CD14-positive monocyte (primary cell): Measurements from ENCODE around the gene RSL24D1. TPM values are rescaled to one million over a fixed set of nuclear protein-coding genes. Genes with fewer than 3 reads are reported as not detected.

Experiments
- DNase-seq, 3 donors: peaks; one replicate each; pipeline ENCODE4 v3.0.0-alpha.2; 2011 to 2022
- H2AFZ ChIP-seq: 2 replicates; pipeline ENCODE4 v1.6.0; 2012; ENCODE audit warnings: mild to moderate bottlenecking, low read depth, low read length, inconsistent platforms; ENCODE audit not compliant: insufficient read depth, poor library complexity, severe bottlenecking
- H3K27ac ChIP-seq, 2 donors: 1 replicate in 1 of 2; 2 replicates in 1 of 2; pipeline ENCODE4 v1.5.1; 2012 to 2013; ENCODE audit warnings: low read length in 2 of 2, control low read depth in 1 of 2, inconsistent platforms in 1 of 2, low read depth in 1 of 2, mild to moderate bottlenecking in 1 of 2
- H3K27me3 ChIP-seq, 2 donors: one replicate each; pipeline versions ENCODE4 v1.6.0 to v1.6.1; 2011 to 2013; ENCODE audit warnings: low read length in 2 of 2; ENCODE audit not compliant: control insufficient read depth in 2 of 2, insufficient read depth in 2 of 2
- H3K36me3 ChIP-seq, 2 donors: replicated peaks in 1 of 2; 1 replicate in 1 of 2; 2 replicates in 1 of 2; pipeline versions ENCODE4 v1.5.1 to v1.6.1; 2012 to 2013; ENCODE audit warnings: low read length in 2 of 2, control low read depth in 1 of 2, inconsistent platforms in 1 of 2, mild to moderate bottlenecking in 1 of 2; ENCODE audit not compliant: insufficient read depth in 2 of 2, control insufficient read depth in 1 of 2
- H3K4me1 ChIP-seq, 2 donors: 1 replicate in 1 of 2; 2 replicates in 1 of 2; pipeline versions ENCODE4 v1.5.1 to v1.6.1; 2012 to 2013; ENCODE audit warnings: low read length in 2 of 2, control low read depth in 1 of 2, inconsistent platforms in 1 of 2, mild to moderate bottlenecking in 1 of 2, moderate library complexity in 1 of 2; ENCODE audit not compliant: insufficient read depth in 2 of 2, control insufficient read depth in 1 of 2
- H3K4me2 ChIP-seq: replicated peaks from 2 replicates; pipeline ENCODE3; 2012; ENCODE audit warnings: low read length, moderate library complexity, mild to moderate bottlenecking; ENCODE audit not compliant: poor library complexity, severe bottlenecking; ENCODE audit errors: extremely low read depth
- H3K4me3 ChIP-seq, 3 experiments: fragments of 200-600 bp in 1 of 3; sonication (generic) in 1 of 3; replicated peaks in 1 of 3; 1 replicate in 2 of 3; 2 replicates in 1 of 3; pipeline ENCODE4 v1.5.1; 2011 to 2013; ENCODE audit warnings: low read length in 3 of 3, mild to moderate bottlenecking in 3 of 3, control low read depth in 2 of 3, low read depth in 2 of 3, inconsistent platforms in 1 of 3, moderate library complexity in 1 of 3
- H3K79me2 ChIP-seq: 2 replicates; pipeline ENCODE4 v1.6.0; 2012; ENCODE audit warnings: mild to moderate bottlenecking, control low read depth, inconsistent platforms, low read length, moderate library complexity; ENCODE audit not compliant: insufficient read depth
- H3K9ac ChIP-seq: 2 replicates; pipeline ENCODE4 v1.6.0; 2017; ENCODE audit warnings: low read length, mild to moderate bottlenecking; ENCODE audit not compliant: insufficient read depth, poor library complexity, severe bottlenecking
- H3K9me3 ChIP-seq, 2 donors: replicated peaks in 1 of 2; 1 replicate in 1 of 2; 2 replicates in 1 of 2; pipeline versions ENCODE4 v1.5.1 to v1.6.1; 2012 to 2013; ENCODE audit warnings: low read length in 2 of 2, control low read depth in 1 of 2; ENCODE audit not compliant: control insufficient read depth in 1 of 2, insufficient read depth in 1 of 2
- H4K20me1 ChIP-seq: 2 replicates; pipeline ENCODE4 v1.6.0; 2012; ENCODE audit warnings: mild to moderate bottlenecking, low read length, control low read depth, moderate library complexity; ENCODE audit not compliant: insufficient read depth
- H3K27ac Mint-ChIP-seq, 7 donors: one replicate each; pipeline ENCODE4 v1.8.0; 2020; ENCODE audit warnings: mild to moderate bottlenecking in 7 of 7, mixed read lengths in 7 of 7, moderate library complexity in 6 of 7, inconsistent platforms in 2 of 7
- H3K27me3 Mint-ChIP-seq, 3 donors: one replicate each; pipeline ENCODE4 v1.8.0; 2021 to 2022; ENCODE audit warnings: low read depth in 3 of 3, mild to moderate bottlenecking in 3 of 3, mixed read lengths in 3 of 3, moderate library complexity in 3 of 3, inconsistent platforms in 1 of 3
- H3K36me3 Mint-ChIP-seq, 2 donors: one replicate each; pipeline ENCODE4 v1.8.0; 2020; ENCODE audit warnings: mixed read lengths in 2 of 2, inconsistent platforms in 1 of 2, mild to moderate bottlenecking in 1 of 2
- H3K4me1 Mint-ChIP-seq: one replicate; pipeline ENCODE4 v1.8.0; 2020; ENCODE audit warnings: mild to moderate bottlenecking, mixed read lengths
- H3K4me3 Mint-ChIP-seq, 2 donors: one replicate each; pipeline ENCODE4 v1.8.0; 2020; ENCODE audit warnings: mild to moderate bottlenecking in 2 of 2, mixed read lengths in 2 of 2, moderate library complexity in 1 of 2
- H3K9me3 Mint-ChIP-seq, 7 donors: one replicate each; pipeline ENCODE4 v1.8.0; 2020 to 2022; ENCODE audit warnings: mixed read lengths in 7 of 7, mild to moderate bottlenecking in 6 of 7, moderate library complexity in 6 of 7, inconsistent platforms in 2 of 7
- CTCF ChIP-seq: fragments of 200-600 bp; IDR thresholded peaks from one replicate; pipeline ENCODE4 v1.8.0; 2022; ENCODE audit warnings: antibody characterized with exemption, mild to moderate bottlenecking
- WGBS: methylation state at CpG from one replicate; pipeline ENCODE4 v1.1.5; 2013; ENCODE audit warnings: missing lambda C conversion rate; ENCODE audit not compliant: insufficient coverage; 5-methylcytosine and 5-hydroxymethylcytosine counted together
- intact Hi-C, 2 donors: fragments of 100-400 bp; cut with micrococcal nuclease; formaldehyde crosslinking; loops; one replicate each; pipeline versions ENCODE4 v1.15.0 to v1.15.1; 2023
- polyA plus RNA-seq, 3 donors: library from polyadenylated mRNA; depleted of rRNA in 1 of 3; unstranded in 2 of 3; stranded (reverse) in 1 of 3; fragments of 300-500 nt in 2 of 3; fragments of >200 nt in 1 of 3; fragmentation: Illumina TruSeq in 2 of 3; gene quantifications; 1 replicate in 2 of 3; 2 replicates in 1 of 3; pipeline ENCODE4 v1.2.3, GENCODE V29; 2012 to 2021

RSL24D1 gene
- polyA plus RNA-seq, 3 donors: 28.0 to 84.2 (median 73.0) TPM

DNA sequence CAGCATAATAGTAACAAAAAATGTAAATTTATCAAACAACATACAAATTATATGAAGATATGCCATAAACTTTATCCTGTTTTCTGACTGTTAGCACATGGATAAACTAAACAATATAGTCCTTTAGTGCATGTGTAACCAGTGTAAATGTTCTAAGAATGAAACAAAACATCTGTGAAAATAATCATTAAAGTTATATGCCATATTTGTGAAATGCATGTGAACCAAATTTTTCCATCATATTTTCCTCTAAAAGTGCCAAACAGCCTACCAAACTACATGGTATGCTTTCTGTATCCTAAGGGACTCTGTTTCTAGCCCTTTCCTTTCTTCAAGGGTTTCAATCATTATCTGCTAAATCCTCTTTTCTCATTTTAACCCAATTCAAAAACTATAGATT is 23.9 kb upstream of the RSL24D1 start:
- H4K20me1 ChIP-seq: peaks cover 5% of the 10 kb centered on the region
- H2AFZ ChIP-seq: peak overlapping the region; percentile 62
- Mint-ChIP-seq H3K4me3 (peak overlapping the region; percentile 61 to 87), H3K27me3 (peaks cover 0 to 1% (median 0%) of the 10 kb centered on the region in 3 donors), H3K36me3 (peaks cover 23 to 66% of the 10 kb centered on the region in 2 donors), H3K27ac (peak overlapping the region; percentile 94 to 99 (median 98)), H3K9me3 (no peaks in the 10 kb centered on the region), H3K4me1 (peaks cover 77% of the 10 kb centered on the region)
- peaks cover 79 to 81% of the 10 kb centered on the region in 2 donors for H3K4me1 ChIP-seq
- TF ChIP-seq CTCF: no peak
- H3K36me3 ChIP-seq: peaks cover 23 to 44% of the 10 kb centered on the region in 2 donors
- H3K9ac ChIP-seq: no peak overlapping the region
- intact Hi-C loops: loop anchor here in 1 of 2 donors (10.0 kb wide), 1 partner anchor 184 kb away; the partner anchor contains the start of genes CCPG1 and PIERCE2
- H3K4me2 ChIP-seq: peak overlapping the region; percentile 75
- peak overlapping the region in 2 of 3 experiments; percentile 23 to 70 for H3K4me3 ChIP-seq
- DNase-seq: no peak
- H3K79me2 ChIP-seq: peaks cover 72% of the 10 kb centered on the region
- H3K27ac ChIP-seq: peak overlapping the region; percentile 86 to 87
- H3K9me3 ChIP-seq: no peaks in the 10 kb centered on the region
- H3K27me3 ChIP-seq: no peaks in the 10 kb centered on the region

GRCh38 chr15:55218056-55218455 is 21.3 kb upstream of the RSL24D1 start:
- WGBS: 100% methylated on average over 1 of the region's 2 CpGs
- TF ChIP-seq CTCF: no peak
- Mint-ChIP-seq H3K27ac (peak overlapping the region; percentile 63 to 85 (median 75)), H3K36me3 (peaks cover 32 to 66% of the 10 kb centered on the region in 2 donors), H3K4me3 (no peak overlapping the region), H3K27me3 (peaks cover 0 to 1% (median 0%) of the 10 kb centered on the region in 3 donors), H3K4me1 (peaks cover 52% of the 10 kb centered on the region), H3K9me3 (no peaks in the 10 kb centered on the region)
- H3K27me3 ChIP-seq: no peaks in the 10 kb centered on the region
- peak overlapping the region; percentile 25 for H2AFZ ChIP-seq
- intact Hi-C loops: loop anchor here (1.0 to 10.0 kb wide), 4 partner anchors 72 to 217 kb away; no protein-coding TSS in a partner anchor
- peaks cover 61% of the 10 kb centered on the region for H3K79me2 ChIP-seq
- peak overlapping the region; percentile 18 for H3K4me2 ChIP-seq
- H3K9ac ChIP-seq: no peak overlapping the region
- peaks cover 5% of the 10 kb centered on the region for H4K20me1 ChIP-seq
- H3K9me3 ChIP-seq: no peaks in the 10 kb centered on the region
- peaks cover 55% of the 10 kb centered on the region in 2 donors for H3K4me1 ChIP-seq
- DNase-seq: no peak
- peak overlapping the region in 1 of 2 donors; percentile 70 for H3K27ac ChIP-seq
- no peak overlapping the region for H3K4me3 ChIP-seq
- peaks cover 16 to 50% of the 10 kb centered on the region in 2 donors for H3K36me3 ChIP-seq
